Measurements from ENCODE around the gene CDC25A.

The CDC25A gene

GRCh38 chr3:48180021-48180420 lies 8.2 kb downstream of the CDC25A start:
- TF ChIP-seq CTCF (IDR thresholded peaks at IDR 0.05; ENCODE audit: low read depth, low read length, missing control alignments), result no peak
- no peak for DNase-seq (ENCODE audit: extremely low read depth, low read depth)
- no peak overlapping the region for H3K4me3 ChIP-seq (replicated peaks; ENCODE audit: low read depth, low read length)

- DNase-seq (ENCODE audit: extremely low read depth, low read depth), result no peak
- no peak overlapping the region for H3K4me3 ChIP-seq (replicated peaks; ENCODE audit: low read depth, low read length)
- TF ChIP-seq CTCF (IDR thresholded peaks at IDR 0.05; ENCODE audit: low read depth, low read length, missing control alignments), result no peak
Measured at GRCh38 chr3:48178072-48178471, 10.1 kb downstream of the CDC25A start.

GRCh38 chr3:48157950-48158376 lies 30.3 kb downstream of the CDC25A start:
- peak; percentile 81 for TF ChIP-seq CTCF (IDR thresholded peaks at IDR 0.05; ENCODE audit: low read depth, low read length, missing control alignments)
- no peak overlapping the region for H3K4me3 ChIP-seq (replicated peaks; ENCODE audit: low read depth, low read length)
- peak; percentile 26 for DNase-seq (ENCODE audit: extremely low read depth, low read depth)

GRCh38 chr3:48157202-48157840 lies 30.9 kb downstream of the CDC25A start:
- TF ChIP-seq CTCF (IDR thresholded peaks at IDR 0.05; ENCODE audit: low read depth, low read length, missing control alignments), result no peak
- DNase-seq (ENCODE audit: extremely low read depth, low read depth), result no peak

GRCh38 chr3:48156163-48156562 lies 32.1 kb downstream of the CDC25A start:
- no peak for TF ChIP-seq CTCF (IDR thresholded peaks at IDR 0.05; ENCODE audit: low read depth, low read length, missing control alignments)
- H3K4me3 ChIP-seq (replicated peaks; ENCODE audit: low read depth, low read length), result no peak overlapping the region

More at GRCh38 chr3:48157202-48157840, 30.9 kb downstream of the CDC25A start:
- no peak overlapping the region for H3K4me3 ChIP-seq (replicated peaks; ENCODE audit: low read depth, low read length)

GRCh38 chr3:48155122-48155521 lies 33.1 kb downstream of the CDC25A start:
- TF ChIP-seq CTCF (IDR thresholded peaks at IDR 0.05; ENCODE audit: low read depth, low read length, missing control alignments), result no peak
- no peak overlapping the region for H3K4me3 ChIP-seq (replicated peaks; ENCODE audit: low read depth, low read length)
- DNase-seq (ENCODE audit: extremely low read depth, low read depth), result peak; percentile 20

More at GRCh38 chr3:48156163-48156562, 32.1 kb downstream of the CDC25A start:
- no peak for DNase-seq (ENCODE audit: extremely low read depth, low read depth)

Measured in HFF-Myc (cell line).